GM19452 (cell line): Measurements from ENCODE around the gene MEGF8.

Experiments
- ATAC-seq: cut with Tn5 transposase; IDR thresholded peaks from one replicate; pipeline ENCODE4 v1.9.1; 2021; ENCODE audit not compliant: unreplicated experiment

Gene MEGF8, protein sequence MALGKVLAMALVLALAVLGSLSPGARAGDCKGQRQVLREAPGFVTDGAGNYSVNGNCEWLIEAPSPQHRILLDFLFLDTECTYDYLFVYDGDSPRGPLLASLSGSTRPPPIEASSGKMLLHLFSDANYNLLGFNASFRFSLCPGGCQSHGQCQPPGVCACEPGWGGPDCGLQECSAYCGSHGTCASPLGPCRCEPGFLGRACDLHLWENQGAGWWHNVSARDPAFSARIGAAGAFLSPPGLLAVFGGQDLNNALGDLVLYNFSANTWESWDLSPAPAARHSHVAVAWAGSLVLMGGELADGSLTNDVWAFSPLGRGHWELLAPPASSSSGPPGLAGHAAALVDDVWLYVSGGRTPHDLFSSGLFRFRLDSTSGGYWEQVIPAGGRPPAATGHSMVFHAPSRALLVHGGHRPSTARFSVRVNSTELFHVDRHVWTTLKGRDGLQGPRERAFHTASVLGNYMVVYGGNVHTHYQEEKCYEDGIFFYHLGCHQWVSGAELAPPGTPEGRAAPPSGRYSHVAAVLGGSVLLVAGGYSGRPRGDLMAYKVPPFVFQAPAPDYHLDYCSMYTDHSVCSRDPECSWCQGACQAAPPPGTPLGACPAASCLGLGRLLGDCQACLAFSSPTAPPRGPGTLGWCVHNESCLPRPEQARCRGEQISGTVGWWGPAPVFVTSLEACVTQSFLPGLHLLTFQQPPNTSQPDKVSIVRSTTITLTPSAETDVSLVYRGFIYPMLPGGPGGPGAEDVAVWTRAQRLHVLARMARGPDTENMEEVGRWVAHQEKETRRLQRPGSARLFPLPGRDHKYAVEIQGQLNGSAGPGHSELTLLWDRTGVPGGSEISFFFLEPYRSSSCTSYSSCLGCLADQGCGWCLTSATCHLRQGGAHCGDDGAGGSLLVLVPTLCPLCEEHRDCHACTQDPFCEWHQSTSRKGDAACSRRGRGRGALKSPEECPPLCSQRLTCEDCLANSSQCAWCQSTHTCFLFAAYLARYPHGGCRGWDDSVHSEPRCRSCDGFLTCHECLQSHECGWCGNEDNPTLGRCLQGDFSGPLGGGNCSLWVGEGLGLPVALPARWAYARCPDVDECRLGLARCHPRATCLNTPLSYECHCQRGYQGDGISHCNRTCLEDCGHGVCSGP (N-terminal part only)

DNA sequence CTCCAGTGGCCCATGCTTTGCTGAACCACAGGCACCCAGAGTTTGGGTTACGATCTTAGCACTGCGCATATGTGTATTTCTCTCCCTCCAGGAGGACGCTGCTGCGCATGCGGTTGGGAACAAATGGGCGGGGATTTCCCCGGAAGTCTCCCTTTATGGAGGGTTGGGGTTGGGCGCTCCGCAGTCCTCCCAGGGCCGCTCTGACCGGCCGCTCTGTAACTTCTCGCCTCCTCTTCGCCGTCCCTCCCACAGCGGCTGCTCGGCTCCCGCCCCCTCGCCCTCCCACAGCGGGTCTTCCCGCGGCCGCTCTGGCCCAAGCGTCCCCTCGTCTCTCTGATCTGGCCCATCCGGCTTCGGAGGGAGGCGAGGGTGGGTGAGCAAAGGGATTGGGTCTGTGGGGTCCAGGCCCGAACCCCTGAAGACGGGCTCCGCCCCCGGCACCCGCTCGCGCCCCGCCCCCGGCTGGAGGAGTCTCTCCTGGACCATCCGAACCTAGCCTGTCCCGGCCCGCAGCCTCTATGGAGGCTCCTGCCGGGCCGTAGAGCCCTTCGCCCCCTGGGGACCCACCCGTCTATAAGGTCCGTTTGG is at the start of gene MEGF8:
MEGF8 (plus strand) TSS at position 328 of the 588 bp plus-strand sequence. CDS start 609 bp downstream, outside the sequence.
- peak; percentile 88 for ATAC-seq

DNA sequence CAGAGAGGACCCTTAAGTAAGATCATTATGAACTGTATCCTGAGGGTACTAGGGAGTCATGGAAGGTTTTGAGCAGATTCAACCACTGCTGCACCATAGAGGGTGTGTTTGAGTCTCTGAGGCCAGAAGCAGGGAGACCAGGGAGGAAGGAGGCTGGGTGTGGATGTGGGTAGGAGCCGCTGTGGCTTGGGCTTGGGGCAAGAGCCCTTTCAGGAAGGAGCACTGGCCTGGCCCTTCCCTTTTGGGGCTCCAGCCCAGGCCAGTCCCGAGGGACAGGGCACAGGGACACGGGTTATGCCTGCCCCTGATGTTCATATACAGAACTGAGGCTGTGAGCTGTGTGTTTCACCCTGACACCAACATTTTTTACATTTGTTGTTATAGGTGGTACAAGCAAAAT is 49.2 kb upstream of the MEGF8 start:
- ATAC-seq = no peak

DNA sequence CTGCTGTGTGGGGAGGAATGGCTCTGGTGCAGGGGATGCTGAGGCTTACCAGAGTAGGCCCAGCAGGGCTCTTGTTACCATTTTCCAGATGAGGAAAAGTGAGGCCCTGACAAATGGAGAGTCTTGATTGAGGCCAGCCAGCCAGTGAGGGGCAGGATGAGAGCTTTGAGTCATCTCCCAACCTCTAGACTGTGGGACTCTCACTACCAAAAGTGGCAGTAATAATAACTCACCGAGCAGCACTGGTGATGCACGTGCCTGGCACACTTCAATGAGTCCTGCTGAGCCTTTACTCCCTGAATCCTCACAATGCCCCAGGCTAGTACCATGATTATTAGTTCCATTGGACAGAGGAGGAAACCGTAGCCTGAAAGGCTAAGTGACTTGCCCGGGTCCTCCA is 48.6 kb upstream of the MEGF8 start:
- no peak for ATAC-seq

DNA sequence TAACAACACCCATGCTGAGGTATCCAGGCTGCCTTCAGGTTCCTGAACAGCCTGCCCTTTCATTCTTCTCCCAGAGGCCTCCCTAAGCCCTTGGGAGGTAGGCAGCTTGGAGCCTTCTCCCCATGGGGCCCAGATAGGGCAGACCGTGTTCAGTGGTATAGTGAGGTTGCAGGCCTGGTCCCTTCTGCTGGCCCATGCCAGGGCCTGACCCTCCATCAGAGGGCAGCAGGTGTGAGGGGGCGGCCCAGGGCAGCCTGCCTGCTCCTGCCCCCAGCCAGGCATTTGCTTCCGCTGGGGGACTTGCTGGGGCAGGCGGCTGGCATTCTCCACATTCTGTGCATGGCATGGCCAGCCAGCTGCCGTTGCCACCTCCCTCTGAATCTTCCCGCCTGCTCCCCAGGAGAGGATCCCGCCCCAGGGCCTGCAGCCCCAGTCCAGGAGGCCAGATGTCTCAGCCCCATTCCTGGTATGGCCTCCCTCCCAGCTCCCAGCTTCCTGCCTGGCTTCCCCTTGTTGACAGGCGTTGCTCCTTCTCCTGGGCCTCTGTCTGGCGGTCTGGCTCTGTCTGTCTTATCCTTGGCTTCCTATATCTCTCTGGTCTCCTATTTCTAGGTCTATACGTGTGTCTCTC is 47.5 kb upstream of the MEGF8 start:
- ATAC-seq = no peak

DNA sequence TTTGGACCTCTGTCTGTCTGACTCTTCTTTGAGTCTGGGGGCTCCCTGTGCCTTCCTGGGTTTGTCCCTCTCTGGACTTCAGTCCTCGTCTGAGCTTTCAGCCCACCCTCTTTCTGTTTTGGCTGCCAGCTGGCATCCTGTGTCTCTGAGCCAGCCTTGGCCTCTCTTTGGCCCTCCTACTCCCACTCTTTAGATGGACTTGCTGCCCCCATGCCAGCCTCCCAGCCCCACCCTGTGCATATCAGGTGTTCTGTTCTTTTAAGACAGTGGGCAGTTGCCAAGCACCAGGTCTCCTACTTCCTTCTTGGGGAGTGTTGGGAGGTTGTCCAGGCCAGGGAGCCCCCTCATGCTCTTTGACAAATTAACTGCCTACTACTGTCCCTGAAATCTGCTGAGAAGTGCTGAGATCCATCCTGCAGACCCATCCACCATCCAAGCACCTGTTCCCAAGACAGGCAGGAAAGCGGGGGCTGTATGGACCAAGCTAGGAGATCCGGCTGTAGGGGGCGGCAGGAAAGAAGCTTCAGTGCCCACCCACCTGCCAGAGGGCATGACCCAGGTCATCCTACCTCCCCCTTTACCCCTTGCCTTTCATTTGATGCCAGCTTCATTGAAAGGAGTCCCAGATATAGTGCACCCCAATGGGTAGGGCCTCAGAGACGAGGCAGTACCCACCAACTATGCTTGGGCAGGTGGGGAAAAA is 46.8 kb upstream of the MEGF8 start:
- ATAC-seq = no peak

DNA sequence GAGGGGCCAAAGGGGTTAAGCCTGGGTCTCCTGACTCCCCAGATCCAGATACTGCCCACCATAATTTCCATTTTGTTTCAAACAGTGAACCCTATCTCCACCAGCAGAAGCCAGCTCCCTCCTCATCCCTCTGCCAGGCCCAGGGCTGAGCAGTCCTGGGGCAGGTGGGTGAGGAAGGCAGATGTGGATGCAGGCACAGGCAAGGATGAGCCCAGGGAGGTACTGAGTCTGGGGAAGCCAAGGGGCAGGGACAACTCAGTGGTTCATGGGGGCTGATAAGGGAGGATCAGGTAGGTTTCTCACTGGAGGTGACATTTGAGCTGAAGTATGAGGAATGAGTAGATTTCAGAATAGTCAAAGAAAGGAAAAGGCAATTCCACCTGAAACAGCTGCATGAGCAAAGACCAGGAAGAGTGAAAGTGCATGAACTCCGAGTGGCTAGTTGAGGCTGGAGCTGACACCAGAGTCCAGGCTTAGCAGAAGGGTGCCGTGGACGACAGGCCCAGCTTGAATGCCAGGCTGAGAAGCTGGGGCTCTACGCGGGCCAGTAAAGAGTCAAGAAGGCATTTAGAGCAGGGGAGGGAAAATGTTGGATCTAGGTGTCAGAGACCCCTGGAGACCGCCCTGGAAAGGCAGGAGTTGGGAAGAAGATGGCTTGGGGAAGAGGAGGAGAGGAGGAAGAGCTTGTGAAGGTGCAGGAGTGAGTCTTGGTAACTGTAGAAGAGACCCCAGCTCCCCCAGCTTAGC is 46.1 kb upstream of the MEGF8 start:
- ATAC-seq = no peak

DNA sequence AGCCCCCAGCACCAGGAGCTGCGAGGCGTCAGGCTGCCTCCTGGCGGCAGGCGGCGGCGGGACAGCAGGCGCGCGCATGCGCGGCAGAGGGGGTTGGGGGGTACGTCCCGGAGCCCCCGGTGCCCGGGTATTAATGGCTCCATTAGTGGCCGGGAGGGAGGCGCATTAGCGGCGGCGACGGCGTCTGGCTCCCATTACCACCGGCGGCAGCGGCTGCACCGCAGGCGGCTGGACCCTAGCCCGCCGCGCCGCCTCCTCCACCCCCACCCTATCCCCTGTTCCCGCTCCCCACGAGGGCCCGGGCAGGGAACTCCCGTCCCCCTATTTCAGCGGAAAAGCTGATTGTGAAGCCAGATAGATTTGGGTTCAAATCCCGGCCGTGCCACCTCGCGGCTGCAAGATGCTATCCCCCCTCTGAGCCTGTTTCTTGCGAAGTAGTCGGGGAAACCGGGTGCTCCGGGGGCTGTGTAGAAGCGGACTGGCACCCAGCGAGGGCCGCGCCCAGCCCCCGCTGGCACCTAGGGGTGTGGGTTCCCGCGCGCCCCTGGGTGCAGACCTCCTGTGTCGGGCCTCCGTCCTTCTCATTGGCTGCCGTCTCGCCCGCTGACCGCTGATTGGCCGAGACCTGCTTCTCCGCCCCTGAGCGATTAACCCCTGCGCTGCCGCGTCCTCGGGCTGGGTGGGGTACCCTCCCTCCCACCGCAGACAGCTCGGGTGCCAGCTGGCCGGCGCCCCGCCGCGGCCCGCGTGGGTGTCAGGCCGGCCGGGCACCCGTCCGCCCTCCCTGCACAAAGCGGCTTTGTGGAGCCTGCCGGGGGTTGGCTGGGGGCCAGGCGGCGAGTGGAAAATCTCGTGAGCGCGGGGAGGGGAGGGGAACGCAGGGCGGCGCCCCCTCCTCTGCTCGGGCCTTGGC is 45.3 kb upstream of the MEGF8 start:
- ATAC-seq = peak; percentile 32

DNA sequence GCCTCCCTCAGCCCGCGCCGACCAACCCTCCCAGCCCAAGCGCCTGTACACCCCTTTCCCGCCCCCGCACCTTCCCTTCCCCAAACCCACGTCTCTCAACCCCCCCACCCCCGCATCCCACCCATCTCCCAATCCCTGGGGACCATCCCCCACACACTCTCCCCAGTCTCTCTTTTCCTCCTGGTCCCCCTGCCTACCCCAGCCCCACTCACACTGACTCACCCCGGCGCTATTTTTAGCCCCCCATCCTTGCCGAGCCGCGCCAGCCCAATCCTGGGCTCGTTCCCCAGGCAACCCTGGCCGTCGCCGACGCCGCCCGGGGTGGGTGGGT is 44.7 kb upstream of the MEGF8 start:
- ATAC-seq = no peak

DNA sequence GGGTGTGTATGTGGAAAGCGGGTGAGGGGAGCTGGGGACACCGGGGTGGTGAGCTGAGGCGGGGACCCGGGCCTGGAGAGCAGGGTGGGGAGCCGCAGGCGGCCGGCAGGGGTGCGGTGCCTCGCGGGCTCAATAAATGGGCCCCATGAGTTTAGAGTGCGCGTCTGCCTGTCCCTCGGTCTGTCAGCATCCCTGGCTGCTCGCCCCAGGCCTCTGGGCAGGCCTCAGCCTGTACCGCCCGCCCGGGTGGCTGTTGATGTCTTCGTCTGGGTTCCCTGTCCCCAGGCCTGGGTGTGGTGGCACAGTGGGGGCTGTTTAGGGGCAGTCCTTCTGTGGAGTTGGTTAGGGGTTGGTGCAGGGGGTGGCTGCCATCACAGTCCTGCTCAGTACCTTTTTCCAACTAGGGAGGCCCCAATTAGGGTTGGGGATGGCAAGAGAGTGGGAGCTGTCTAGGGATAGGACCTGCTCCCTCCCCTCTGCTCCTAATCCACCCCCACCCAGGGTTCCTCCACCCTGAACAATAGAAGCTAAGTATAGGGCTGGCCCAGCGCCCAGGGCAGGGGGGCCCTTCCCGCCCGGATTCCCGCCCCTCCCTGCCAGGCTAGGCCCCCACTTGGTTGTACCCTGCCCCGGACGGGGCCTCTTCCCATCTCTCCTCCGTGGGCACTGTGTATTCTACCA is 44.1 kb upstream of the MEGF8 start:
- no peak for ATAC-seq

DNA sequence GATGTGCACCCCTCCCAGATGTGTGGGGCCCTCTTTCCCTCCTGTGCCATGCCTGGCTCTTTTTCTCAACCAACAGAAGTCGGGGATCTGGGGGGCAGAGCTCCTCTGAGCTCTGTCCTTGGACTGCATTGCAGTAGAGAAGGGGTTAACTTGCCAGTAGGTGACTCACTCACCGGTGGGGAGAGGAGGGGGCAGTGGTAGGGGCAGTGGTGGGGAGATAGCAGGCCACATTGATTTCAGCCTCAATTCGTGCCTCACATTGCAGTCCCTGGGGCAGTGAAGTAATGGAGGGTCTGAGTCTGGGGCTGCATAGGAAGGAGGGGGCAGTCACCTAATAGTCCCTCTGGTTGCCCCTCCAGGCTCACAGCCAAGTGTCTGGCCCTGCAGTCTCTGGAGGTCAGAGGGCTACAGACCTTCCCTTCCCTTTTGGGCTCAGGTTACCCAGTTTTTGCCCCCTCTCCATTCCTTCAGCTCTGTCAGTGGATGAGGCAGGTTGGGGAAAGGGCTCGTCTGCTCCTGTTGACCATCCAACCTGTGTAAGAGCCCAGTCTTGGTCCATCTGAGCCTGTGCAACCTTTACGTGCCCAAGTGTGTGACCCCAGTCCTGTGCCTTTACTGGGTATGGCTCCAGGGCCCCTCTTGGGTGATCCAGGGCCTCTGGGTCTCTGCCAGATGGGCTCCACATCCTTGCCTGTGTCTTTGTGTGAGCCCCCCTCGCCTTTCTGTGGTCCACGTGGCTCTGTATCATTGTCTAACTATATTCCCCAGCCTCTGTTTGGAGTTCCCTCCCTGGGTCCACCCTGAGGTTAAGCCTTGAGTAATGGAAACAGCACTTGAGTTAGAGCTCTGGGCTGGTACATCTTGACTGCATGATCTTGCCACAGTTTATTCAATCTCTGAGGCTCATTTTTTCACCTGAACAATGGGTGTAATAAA is 43.3 kb upstream of the MEGF8 start:
- ATAC-seq = no peak

DNA sequence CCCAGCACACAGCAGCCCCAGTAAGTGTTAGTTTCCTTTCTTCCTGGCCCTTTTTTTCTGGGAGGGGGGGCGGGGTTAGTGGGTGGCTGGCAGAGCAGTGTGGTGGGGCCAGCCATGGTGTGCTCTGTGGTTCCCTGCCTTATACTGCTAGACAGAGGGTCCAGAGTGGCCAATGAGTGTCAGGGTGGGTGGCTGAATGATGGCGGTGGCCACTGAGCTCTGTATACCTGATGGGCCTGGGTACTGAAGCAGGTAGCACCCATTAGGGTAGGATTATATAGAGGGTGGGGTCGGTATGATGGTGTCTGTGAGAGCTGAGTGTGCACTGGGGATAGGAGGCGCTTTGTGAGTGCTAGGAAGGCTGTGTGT is 42.6 kb upstream of the MEGF8 start:
- ATAC-seq = no peak

DNA sequence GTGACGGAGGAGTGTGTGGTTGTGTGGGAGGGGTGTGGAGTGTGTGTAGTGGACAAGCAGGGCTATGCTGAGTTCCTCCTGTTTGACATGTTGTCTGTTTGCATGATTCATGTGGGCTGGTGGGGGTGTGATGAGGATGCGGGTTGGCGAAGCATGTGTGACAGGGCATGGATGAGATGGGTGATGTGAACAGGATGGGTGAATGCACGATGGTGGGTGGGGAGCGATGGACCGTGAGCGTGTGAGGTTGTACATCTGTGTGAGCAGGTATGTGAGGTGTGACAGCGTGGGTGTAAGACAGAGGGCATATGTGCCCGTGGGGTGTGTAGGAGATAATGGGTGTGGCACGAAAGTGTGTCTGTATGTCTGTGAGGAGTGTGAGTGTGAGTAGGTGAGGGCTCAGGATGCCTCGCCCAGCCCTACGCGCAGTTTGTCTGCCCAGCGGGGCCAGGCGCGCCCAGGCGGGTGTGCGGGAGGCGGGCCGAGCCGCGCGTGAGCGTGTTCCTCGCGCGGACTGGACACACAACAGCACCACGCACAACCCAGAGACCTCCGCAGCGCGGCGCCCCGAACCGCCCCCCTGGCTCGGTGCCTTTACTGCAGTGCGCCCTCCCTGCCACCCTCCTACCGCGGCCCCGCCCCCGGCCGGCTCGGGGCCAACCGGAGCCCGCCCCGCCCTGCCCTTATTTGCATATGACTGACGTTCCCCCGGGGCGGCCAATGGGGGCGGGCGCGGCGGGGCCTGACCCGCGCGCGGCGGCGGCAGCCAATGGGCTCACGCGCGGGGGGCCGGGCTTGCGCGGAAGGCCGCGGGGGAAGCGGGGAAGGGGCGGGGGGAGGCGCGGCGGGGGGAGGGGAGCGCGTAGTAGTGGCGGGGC is 42.0 kb upstream of the MEGF8 start:
- ATAC-seq = peak; percentile 41

DNA sequence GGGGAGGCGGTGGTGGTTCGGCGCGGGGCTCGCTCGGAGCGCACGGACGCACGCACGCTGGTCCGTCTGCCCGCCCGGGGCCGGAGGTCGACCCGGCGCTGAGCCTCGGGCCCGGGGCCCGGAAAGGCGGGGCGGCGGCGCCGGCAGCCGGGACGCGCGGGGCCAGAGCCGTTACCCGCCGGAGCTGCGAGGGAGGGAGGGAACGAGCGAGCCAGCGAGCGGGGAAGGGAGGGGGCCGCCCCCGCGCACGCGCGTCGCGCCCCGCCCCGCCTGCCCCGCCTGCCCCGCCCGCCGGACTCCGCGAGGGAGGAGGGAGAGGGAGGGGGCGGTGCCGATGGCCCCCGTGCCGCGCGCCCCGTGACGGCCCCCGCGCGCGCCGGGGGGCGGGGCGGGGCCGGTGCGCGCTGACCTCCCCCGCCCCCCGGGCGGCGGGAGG is 41.4 kb upstream of the MEGF8 start:
- ATAC-seq = peak; percentile 29

DNA sequence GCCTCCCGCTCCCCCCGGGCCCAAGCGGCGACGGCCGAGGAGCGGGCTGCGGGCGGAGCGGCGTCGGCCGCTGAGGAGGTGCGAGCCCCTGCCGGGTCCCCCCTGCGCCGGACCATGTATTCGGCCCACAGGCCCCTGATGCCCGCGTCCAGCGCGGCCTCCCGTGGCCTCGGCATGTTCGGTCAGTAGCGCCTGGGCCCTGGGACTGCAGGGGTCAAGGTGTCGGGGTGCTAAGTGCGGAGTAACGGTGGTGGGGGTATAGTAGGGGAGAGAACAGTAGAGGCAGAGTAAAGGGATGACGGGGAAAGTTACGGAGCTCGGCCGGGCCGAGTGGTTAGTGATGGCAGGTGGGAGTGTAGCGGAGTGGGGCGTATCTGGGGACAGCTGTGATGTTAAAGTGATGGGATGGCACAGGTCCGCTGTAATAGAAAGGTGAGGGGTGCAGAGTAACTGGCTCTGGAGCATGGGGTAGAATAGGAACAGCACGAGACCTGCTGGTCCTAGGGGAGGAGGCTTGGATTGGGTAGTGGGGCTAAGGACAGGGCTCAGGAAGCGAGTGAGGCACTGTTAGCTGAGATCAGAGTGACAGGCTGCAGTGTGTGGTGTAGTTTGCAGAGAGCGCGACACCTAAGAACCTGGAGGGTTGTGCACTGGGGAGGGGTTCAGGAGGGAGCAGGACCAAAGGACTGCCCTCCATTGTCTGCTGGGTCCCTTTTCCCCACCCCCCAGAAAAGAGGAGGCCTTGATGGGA is 40.7 kb upstream of the MEGF8 start:
- ATAC-seq = no peak

DNA sequence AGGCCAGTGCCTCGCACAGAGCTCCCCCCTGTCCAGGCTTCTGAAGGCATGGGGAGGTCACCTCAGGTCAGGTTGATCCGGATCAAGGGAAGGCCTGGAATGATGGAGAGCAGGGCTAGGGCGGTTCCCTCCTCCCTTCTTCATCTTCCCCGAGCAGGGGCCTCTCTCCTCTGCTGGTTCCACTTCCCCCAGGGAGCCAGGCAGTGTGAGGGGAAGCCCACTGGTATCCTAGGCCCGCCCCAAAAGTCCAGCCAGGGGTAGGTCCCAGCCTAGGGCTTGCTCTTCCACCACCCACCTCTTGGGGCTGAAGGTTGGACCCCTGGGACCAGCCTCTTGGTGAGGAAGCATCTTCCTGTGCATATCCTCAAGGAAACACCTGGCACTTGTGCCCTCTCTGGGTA is 39.9 kb upstream of the MEGF8 start:
- ATAC-seq = no peak
